ENCODE data around the gene KDM2A.

Gene KDM2A

DNA sequence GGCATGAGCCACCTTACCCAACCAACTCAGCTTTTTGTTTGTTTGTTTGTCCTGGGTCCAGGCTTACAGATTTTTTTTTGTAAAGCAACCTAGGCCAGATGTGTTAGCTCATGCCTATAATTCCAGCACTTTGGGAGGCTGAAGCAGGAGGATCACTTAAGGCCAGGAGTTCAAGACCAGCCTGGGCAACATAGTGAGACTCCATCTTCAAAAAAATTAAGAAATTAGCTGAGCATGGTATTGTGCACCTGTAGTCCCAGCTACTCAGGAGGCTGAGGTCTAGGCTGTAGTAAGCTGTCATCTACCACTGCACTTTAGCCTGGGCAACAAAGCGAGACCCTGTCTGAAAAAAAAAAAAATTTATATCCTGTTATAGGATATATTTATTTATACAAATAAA lies 118.5 kb downstream of the KDM2A start:
- DNase-seq (ENCODE audit: low read depth, low spot score), result no peak

DNA sequence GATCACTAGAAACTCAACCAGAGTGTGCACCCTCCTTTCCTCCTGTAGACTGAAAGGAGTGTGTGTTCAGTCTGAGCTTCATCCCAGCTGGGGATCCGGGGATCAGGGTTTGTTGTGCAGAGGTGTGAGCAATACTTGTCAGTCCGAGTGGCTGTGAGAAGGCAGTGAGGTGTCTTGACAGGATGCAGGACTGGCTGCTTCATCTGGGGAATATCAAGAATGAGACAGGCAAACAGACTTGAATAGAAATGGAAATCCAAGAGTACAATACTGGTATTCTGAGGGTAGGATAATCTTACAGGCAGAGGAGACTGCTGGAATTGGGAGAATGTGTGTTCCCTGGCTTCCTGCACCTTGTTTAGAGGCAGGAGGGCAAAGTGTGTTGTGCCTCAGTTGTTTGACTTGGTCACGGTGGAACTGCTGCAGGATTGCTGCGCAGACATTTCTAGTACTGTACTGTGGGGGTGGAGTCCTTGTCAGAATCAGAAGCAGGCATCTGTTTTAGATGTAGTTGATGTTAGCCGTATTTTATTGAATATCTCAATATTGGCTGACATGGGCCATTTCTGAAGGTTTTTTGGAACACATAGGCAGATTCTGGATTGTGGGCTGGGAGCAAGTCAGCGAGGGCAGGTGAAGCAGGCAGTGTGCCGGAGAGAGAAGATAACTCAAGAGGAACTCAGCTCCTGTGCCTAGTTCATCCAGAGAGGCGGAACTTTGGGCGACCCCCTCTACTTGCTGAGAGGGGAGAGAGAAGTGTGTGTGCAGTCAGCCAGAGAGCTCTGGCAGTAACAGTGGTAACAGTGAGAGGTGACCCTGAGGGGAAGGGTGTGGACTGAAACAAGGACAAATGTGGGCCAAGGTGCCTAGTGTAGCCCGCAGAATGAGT lies 120.1 kb downstream of the KDM2A start:
- DNase-seq (ENCODE audit: low read depth, low spot score), result no peak

DNA sequence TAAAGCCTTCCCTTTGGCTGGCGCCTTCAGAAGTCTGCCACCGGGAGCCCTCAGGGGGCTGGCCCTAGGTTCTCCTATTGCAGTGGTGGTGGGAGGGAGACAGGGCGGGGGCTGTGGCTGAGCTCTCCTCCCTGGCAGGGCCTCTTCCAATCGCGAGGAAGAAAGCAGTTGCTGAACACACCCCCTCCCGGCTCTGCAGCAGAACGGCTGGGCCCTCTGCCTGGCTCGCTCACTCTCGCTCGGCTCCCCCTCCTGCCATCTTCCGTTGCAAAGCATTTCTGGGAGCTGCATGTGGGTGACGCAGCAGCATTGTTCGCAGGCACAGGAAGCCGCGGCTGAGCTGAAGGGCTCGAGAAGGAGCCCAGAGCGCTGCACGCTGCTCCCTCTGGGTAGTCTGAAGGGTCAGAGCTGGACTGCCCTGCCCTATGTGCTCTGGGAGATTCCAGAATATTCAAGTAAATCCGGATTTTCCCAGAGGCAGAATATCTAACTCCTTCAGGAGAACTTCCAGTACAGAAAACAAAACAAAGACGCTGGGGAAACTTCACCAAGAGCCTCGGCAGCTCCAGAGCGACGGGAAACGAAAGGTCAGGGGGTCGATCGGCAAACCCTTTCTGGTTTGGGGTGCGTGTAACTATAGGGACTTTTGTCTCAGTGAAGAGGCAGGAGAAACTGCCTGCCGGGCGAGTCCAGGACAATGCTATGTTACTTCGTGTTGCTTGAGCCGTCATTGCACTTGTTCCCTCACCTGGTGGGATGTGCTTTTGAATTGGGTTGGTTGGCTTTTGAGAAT lies 120.9 kb downstream of the KDM2A start:
- DNase-seq (ENCODE audit: low read depth, low spot score), result peak; percentile 90

DNA sequence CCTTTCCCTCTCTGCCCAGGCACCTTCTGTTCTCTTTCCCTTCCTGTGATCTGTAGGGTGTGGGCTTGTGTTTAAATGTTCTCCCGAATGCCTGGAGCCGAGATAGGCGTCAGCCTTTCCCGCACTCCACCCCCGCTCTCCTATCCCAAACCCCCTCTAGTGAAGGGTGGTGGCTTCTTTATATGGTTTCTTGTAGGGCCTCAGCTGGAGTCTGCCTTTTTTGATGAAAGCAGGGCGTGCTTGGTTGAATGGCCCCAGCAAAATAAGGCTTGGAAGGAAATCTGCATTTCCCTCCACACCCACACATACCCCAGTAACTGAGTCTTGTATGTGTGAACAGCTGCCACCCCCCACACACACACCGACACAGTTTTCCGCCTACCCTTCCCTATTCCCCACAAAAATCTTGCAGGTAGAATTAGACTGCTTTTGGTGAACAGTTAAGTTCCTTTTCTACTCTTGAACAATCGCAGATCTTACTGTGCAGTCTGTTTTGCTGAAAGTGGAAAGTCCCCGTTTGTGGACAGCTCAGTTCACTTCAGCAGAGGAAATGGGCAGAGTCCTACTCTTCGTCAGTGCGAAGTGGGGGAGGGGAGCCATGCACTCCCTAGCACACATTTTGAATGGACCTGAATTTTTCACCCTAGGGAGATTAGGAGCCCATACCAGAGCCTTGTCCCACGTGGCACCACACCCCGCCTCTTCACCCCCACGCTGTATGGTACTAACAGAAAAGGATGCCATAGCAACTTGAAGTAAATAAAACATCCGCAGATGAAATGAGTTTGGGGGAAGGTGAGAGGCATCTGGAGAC lies 121.7 kb downstream of the KDM2A start:
- peak; percentile 45 for DNase-seq (ENCODE audit: low read depth, low spot score)

DNA sequence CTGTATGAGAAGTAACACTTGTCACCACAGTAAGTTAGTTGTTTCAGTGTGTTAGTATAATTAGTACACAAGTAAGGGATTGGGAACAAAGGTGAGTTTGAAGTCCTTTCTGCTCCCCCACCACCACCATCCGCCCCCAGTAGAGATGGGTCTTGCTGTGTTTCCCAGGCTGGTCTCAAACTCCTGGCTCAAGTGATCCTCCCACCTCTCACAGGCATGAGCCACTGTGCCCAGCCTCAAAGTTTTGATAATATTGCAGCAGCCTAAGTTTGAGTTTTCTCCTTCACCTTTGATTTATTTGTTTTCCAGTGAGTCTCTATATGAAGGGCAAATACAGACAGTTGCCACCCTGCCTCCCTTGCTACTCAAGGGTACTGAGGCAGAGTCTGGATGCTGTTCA lies 123.5 kb downstream of the KDM2A start:
- DNase-seq (ENCODE audit: low read depth, low spot score), result no peak

DNA sequence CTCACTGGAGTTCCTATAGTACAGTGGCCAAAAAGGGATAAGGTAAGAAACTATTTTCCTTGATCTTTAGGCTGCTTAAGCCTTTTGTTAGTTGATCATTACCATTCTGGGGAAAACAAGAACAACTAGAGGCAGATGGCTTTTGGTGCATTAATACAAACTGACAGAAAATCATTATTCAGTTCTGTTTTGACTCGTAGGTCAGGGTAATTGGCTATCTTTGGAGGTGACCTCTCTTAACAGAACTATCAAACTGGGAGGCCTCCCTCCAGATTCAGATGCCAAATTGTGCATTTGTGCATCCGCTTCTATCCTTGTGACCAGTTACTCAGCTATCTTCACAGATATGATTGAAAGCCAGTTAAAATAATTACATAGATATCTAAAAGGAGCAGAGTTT lies 124.0 kb downstream of the KDM2A start:
- DNase-seq (ENCODE audit: low read depth, low spot score), result no peak

DNA sequence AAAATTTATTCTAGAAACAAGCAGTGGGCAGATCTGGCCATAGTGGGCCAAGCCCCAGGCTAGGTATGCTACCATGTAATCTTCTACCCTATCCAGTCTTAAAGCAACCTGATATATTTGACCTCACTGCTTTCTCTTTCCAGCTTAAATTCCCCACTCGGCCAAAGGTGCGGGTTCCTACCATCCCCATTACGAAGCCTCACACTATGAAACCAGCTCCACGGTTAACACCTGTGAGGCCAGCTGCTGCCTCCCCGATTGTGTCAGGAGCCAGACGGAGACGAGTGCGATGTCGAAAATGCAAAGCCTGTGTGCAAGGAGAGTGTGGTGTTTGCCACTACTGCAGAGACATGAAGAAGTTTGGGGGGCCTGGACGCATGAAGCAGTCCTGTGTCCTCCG lies 126.0 kb downstream of the KDM2A start:
- DNase-seq (ENCODE audit: low read depth, low spot score), result no peak

DNA sequence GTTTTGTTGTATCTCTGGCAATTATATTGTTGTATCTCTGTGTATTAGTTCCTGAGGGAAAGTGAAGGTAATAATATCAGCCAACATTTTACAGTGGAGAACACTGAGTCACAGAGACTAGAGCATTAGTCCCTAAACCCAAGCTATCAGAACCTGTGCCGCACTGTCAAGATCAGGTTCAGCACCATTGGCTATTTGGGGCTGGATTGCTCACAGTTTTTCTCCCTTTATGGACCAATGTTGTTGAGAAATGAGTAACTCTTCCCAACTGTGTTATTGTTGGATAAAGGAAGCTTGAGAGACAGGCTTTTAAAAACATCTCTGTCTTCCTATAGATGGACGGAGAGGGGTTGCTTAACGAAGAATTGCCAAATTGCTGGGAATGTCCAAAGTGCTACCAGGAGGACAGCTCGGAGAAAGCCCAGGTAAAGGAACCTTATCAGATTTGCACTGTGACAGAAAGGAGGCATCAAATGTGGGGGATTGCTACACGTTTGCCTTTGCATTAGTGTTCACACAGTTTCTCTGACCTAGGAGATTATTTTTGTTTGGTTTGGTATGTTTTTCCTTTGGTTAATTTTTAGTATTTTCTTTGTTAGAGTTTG lies 129.0 kb downstream of the KDM2A start:
- DNase-seq (ENCODE audit: low read depth, low spot score), result no peak

DNA sequence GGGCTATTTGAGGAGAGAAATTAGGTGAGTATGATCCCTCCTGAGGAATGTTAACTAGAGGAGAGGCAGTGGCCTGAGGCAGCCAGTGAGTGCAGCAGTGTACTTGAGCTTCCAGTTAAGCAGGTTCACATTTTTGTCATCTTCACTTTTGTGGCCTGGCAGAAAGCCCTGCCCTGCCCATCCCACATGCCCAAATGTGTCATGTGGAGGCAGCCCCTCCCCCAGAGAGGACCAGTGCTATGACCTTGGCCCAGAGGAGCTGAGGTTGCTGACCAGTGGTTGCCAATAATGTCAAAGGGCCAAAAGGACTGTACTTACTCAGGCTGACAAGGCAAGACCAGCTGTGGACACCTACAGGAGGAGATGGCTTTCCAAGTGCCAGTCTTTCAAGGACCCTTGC lies 129.6 kb downstream of the KDM2A start:
- DNase-seq (ENCODE audit: low read depth, low spot score), result no peak

DNA sequence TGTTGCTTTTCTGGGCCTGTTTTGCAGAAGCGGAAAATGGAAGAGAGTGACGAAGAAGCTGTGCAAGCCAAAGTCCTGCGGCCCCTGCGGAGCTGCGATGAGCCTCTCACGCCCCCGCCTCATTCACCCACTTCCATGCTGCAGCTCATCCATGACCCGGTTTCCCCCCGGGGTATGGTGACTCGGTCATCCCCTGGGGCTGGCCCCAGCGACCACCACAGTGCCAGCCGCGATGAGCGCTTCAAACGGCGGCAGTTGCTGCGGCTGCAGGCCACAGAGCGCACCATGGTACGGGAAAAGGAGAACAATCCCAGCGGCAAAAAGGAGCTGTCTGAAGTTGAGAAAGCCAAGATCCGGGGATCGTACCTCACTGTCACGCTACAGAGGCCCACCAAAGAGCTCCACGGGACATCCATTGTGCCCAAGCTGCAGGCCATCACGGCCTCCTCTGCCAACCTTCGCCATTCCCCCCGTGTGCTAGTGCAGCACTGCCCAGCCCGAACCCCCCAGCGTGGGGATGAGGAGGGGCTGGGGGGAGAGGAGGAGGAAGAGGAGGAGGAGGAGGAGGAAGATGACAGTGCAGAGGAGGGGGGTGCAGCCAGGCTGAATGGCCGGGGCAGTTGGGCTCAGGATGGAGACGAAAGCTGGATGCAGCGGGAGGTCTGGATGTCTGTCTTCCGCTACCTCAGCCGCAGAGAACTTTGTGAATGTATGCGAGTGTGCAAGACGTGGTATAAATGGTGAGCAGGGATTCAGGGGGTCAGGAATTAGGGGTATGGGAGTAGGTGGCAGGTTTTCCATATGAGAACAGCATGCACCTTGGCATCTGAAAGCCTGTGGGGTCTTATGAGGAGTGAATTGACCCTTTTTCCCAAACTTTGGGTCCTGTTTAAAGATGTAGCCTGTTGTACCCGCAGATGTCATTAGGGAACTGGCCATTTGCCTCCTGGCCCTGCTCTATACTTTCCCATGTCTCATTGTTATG lies 131.3 kb downstream of the KDM2A start:
- DNase-seq (ENCODE audit: low read depth, low spot score), result no peak

DNA sequence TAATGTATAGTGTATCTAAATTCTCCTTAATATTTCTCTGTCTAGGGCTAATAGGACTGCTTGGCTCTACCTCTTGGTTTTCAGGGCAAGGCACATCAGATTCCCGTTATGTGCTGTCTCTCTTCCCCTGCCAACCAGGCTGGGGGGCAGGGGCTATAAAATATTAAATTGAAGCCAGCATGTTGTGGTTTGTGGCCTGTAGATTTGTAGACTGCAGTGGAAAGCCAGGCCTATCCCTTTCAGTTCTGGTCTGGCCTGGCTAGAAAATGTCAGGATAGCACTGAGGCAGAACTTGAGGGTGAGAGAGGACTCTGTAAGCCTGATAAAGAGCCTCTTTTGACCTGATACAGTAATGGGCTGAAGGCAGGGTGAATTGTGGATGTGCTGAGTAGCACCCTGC lies 132.8 kb downstream of the KDM2A start:
- no peak for DNase-seq (ENCODE audit: low read depth, low spot score)

DNA sequence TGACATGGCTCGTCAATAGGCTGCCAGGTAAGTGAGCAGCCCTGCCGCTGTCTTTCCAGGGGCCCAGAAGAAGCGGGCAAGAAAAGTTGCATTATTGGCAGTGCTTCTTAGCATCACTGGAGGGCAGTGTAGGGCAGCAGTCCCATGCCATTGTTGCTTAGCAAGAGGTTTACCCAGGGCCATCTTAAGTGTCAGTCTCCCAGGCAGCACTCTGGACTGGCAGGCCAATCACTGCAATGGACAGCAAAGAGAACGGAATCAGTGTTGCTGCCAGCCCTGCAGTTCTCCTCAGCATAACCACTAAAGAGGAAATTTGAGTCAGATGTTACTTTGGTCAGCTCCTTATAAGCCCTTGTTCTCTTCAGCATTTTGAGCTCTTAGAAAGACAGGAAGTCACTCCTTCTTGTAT lies 133.8 kb downstream of the KDM2A start:
- DNase-seq (ENCODE audit: low read depth, low spot score), result no peak

DNA sequence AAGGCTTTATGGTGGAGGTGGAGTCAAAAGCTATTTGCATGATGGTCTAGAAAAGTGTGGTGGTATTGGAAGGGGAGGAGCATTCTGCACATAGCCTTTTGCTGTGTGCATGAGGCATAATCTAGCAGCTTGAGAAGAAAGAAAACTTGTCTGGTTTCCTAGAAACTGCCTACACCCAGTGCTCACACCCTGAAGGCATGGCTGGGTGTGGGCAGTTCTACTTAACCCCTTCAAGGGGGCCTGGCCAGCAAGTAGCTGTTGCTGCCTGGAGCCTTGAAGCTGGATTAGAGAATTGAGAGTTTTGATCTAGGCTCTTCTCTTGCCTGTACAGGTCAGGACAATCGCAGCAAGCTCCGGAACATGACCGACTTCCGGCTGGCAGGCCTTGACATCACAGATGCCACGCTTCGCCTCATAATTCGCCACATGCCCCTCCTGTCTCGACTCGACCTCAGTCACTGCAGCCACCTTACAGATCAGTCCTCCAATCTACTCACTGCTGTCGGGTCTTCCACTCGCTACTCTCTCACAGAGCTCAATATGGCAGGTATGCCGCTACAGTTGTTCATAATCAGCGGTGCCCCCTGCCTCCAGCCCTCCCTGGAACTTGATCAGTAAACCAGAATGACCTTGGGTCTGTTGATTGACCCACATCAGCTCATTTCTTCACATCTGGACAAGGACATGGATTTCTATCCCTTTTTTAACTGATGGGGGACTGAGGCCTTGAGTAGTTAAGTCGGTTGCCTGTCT lies 135.0 kb downstream of the KDM2A start:
- no peak for DNase-seq (ENCODE audit: low read depth, low spot score)

DNA sequence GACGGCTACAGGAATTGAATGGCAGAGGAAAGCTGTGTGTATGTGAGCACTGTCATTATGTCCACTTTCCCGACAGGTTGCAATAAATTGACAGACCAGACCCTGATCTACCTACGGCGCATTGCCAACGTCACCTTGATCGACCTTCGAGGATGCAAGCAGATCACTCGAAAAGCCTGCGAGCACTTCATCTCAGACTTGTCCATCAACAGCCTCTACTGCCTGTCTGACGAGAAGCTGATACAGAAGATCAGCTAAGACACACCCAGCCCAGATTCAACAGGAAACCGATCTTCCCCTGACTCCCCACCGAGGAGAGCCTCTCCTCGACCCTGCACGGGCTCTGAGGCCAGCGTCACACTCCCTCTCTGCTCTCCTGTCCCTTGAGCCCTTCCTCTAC lies 135.7 kb downstream of the KDM2A start:
- DNase-seq (ENCODE audit: low read depth, low spot score), result no peak

DNA sequence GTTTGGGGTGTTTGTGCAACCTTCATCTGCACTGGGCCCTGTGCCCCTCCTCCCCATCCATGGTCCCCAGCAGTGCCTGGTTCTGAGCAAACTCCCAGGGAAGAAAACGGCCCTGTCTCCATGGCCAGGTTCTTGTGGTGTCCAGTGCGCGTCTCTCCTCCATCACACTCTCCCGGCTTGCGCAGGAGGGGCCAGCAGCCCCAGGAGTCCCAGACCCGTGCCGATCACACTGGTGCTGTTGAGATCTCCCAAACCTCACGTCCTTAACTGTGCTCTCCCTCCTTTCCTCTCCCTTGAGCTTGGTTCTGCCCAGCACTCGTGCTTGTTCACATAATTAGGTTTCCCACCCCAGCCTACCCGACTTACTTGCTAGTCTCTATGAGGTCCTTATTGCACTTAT lies 136.3 kb downstream of the KDM2A start:
- DNase-seq (ENCODE audit: low read depth, low spot score), result no peak

DNA sequence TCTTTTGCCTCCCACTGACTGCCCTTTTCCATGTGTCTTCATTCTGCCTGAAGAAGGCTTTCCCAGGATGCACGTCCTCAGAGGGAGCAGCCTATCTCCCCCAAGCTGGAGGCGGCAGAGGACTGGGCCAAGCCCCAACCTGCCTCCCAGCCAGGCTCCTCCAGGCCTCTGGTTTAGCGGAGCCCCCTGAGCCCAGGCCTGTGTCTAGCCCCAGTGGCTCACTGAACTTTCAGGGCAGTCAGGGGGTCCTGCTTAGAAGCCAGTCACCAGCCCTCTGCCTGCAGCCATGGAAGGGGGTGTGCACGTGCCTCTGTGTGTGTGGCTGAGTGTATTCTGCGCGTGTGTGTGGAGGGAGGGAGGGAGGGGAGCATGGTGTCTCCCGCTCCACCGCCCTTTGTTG lies 136.8 kb downstream of the KDM2A start:
- no peak for DNase-seq (ENCODE audit: low read depth, low spot score)

DNA sequence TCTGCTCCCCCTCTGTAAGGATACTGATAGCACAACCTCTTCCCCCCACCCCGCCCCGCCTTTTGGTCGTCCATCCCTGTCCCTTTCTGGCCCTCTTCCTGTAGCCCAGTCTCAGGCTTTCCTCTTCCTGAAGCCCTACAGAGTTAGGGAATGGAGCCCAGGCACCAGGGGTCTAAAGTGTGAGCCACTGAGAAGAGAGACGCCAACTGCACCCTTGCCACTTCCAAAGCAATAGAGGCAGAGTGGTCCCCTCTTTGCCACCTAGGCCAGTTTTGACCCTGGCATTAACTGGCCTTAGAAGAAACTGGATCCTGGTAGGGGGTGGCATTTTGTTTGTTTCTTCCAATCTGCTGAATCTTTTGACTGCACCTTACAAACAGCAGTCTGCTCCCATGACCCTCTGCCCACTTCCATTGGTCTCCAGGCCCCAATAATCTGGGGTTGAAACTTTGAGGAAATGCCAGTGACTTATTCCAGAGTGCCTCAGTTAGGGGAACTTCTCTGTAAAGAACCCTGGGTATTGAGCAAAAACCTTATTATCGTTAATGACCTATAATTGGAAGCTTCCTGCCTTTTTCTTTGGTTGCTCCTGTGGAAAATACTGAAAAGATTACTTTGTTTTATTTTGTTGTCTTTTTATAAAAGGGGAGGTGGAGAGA lies 137.5 kb downstream of the KDM2A start:
- no peak for DNase-seq (ENCODE audit: low read depth, low spot score)

DNA sequence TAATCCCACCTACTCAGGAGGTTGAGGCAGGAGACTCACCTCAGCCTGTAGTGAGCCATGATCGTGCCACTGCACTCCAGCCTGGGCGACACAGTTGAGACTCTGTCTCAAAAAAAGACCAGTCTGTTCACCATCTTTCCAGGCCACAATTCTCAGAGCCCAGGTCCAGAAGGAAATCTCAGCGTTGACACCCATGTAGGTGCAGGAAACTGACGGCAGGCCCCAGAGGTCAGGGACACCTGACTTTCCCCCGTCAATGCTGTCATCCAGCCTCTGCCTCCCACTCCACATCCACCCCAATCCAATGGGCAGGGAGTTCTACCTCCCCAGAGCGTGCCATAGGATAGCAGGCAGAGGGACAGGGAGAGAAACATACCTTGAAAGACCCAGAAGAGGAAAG lies 141.3 kb downstream of the KDM2A start:
- DNase-seq (ENCODE audit: low read depth, low spot score), result no peak

Data from activated naive CD8-positive, alpha-beta T cell treated with anti-CD3 and anti-CD28 coated beads, Interleukin-2, amount 50 U/mL, for 16 hours (primary cell).